HG03159 (cell line): ENCODE data around the gene AKNA.

ENCODE experiments used
- ATAC-seq: cut with Tn5 transposase; IDR thresholded peaks from one replicate; pipeline ENCODE4 v1.9.1; 2021; ENCODE audit warnings: mild to moderate bottlenecking, moderate library complexity; ENCODE audit not compliant: unreplicated experiment

AKNA gene

GRCh38 chr9:114387680-114388356 is at the start of gene AKNA:
Gene AKNA, minus strand, starts transcription at chr9:114387982. Its CDS starts 6,649 bp downstream, at chr9:114381333.
- ATAC-seq, result peak; percentile 28

- ATAC-seq, result no peak
These were observed 49.7 kb upstream of the AKNA start for GRCh38 chr9:114437401-114437893.

GRCh38 chr9:114434878-114435311 is 47.1 kb upstream of the AKNA start:
- no peak for ATAC-seq

GRCh38 chr9:114433720-114434255 is 46.0 kb upstream of the AKNA start:
- no peak for ATAC-seq

- no peak for ATAC-seq
These were observed 45.3 kb upstream of the AKNA start for GRCh38 chr9:114433086-114433485.

- no peak for ATAC-seq
These were observed 44.7 kb upstream of the AKNA start for GRCh38 chr9:114432323-114433067.

GRCh38 chr9:114431770-114432169 is 44.0 kb upstream of the AKNA start:
- no peak for ATAC-seq

GRCh38 chr9:114431003-114431402 is 43.2 kb upstream of the AKNA start:
- ATAC-seq, result no peak

- no peak for ATAC-seq
These were observed 42.7 kb upstream of the AKNA start for GRCh38 chr9:114430457-114430856.

- ATAC-seq, result no peak
These were observed 41.7 kb upstream of the AKNA start for GRCh38 chr9:114429488-114429887.

GRCh38 chr9:114428466-114428865 is 40.7 kb upstream of the AKNA start:
- no peak for ATAC-seq

GRCh38 chr9:114427644-114428043 is 39.9 kb upstream of the AKNA start:
- no peak for ATAC-seq

- ATAC-seq, result no peak
These were observed 38.5 kb upstream of the AKNA start for GRCh38 chr9:114426046-114426948.

- no peak for ATAC-seq
These were observed 37.3 kb upstream of the AKNA start for GRCh38 chr9:114425126-114425525.

GRCh38 chr9:114424126-114424525 is 36.3 kb upstream of the AKNA start:
- no peak for ATAC-seq

- no peak for ATAC-seq
These were observed 35.4 kb upstream of the AKNA start for GRCh38 chr9:114423181-114423580.

GRCh38 chr9:114421147-114421546 is 33.4 kb upstream of the AKNA start:
- ATAC-seq, result no peak

GRCh38 chr9:114419796-114420195 is 32.0 kb upstream of the AKNA start:
- ATAC-seq, result no peak

GRCh38 chr9:114418053-114418452 is 30.3 kb upstream of the AKNA start:
- ATAC-seq, result no peak

- no peak for ATAC-seq
These were observed 29.7 kb upstream of the AKNA start for GRCh38 chr9:114417511-114417910.

- no peak for ATAC-seq
These were observed 29.1 kb upstream of the AKNA start for GRCh38 chr9:114416906-114417305.
